Pancreas (tissue), 10 donors: ENCODE results near the gene HOXC5. TPM values are rescaled to one million over a fixed set of nuclear protein-coding genes. Genes with fewer than 3 reads are reported as not detected.

Experiments used
- ATAC-seq, 4 donors: fragments of 200-7000 bp; cut with Tn5 transposase; one replicate each; pipeline versions ENCODE4 v1.8.0 to v1.9.1; 2020; ENCODE audit warnings: mild to moderate bottlenecking in 4 of 4, moderate library complexity in 4 of 4
- DNase-seq, 6 donors: peaks; one replicate each; pipeline ENCODE4 v3.0.0-alpha.2; 2020
- FAIRE-seq: peaks from 2 replicates; lab custom pipeline; 2012; peaks lifted over from hg19 to GRCh38; lab: Jason Lieb, UNC
- H3K27ac ChIP-seq, 4 donors: fragments of 200-600 bp; sonication (generic); 1 replicate in 3 of 4; 2 replicates in 1 of 4; pipeline versions ENCODE4 v1.5.0 to v1.8.0; 2020
- H3K27me3 ChIP-seq, 4 donors: fragments of 200-600 bp; one replicate each; pipeline ENCODE4 v1.8.0; 2021
- H3K36me3 ChIP-seq, 3 donors: fragments of 200-600 bp; sonication (generic) in 1 of 3; one replicate each; pipeline versions ENCODE4 v1.5.0 to v1.8.0; 2020 to 2021
- H3K4me1 ChIP-seq, 3 donors: fragments of 200-600 bp; one replicate each; pipeline ENCODE4 v1.8.0; 2021
- H3K4me3 ChIP-seq, 4 donors: fragments of 200-600 bp; sonication (generic) in 2 of 4; one replicate each; pipeline versions ENCODE4 v1.5.0 to v1.8.0; 2020 to 2021
- H3K9me3 ChIP-seq, 4 donors: fragments of 200-600 bp; one replicate each; pipeline ENCODE4 v1.8.0; 2021
- WGBS, 2 donors: extraction: QIAGEN DNeasy Blood & Tissue Kit; methylation state at CpG; one replicate each; pipeline ENCODE4 v1.1.7; 2013; 5-methylcytosine and 5-hydroxymethylcytosine counted together
- intact Hi-C, 3 donors: fragments of 100-400 bp; cut with DNase I; formaldehyde crosslinking; loops; one replicate each; pipeline versions ENCODE4 v1.11.1 to v1.14.2; 2022
- polyA plus RNA-seq, 2 donors: library from polyadenylated mRNA; stranded (reverse); fragments of 200-250 nt; gene quantifications; one replicate each; pipeline ENCODE4 v1.2.3, GENCODE V29; 2013
- total RNA-seq, 6 donors: library from RNA; stranded (reverse); fragmentation: NEBNext Ultra II Directional in 4 of 6; extraction: Animal tissue kit (Norgen Biotek cat#: 25700) in 4 of 6; gene quantifications; one replicate each; pipeline versions ENCODE4 v1.2.1 to v1.2.4, GENCODE V29; 2021 to 2023
- TF ChIP-seq, protein P1 (sequence below), 4 donors: fragments of 200-600 bp; sonication (generic) in 3 of 4; IDR thresholded peaks; one replicate each; pipeline versions ENCODE4 v1.5.0 to v1.8.0; 2021; ENCODE audit warnings: antibody characterized with exemption in 4 of 4
- donor health status: healthy with polysubstance abuse.
- donor health status: DM: no; HTN: no; CAD: no; lungs with moderate emphysema.
- donor health status: DM: no; HTN: no; CAD: no.
- donor health status: control.
- donor health status: control.
- donor health status: Bipolar disorder and iron deficiency.
- donor health status: DM: yes; HTN: yes; CAD: no.
- donor health status: DM: no; HTN: no; CAD: no.
- donor health status: DM: no; HTN: no; CAD: no.
- donor health status: DM: yes; HTN: yes; CAD: no.

The HOXC5 gene
- total and polyA plus RNA-seq, 8 donors: not detected

DNA sequence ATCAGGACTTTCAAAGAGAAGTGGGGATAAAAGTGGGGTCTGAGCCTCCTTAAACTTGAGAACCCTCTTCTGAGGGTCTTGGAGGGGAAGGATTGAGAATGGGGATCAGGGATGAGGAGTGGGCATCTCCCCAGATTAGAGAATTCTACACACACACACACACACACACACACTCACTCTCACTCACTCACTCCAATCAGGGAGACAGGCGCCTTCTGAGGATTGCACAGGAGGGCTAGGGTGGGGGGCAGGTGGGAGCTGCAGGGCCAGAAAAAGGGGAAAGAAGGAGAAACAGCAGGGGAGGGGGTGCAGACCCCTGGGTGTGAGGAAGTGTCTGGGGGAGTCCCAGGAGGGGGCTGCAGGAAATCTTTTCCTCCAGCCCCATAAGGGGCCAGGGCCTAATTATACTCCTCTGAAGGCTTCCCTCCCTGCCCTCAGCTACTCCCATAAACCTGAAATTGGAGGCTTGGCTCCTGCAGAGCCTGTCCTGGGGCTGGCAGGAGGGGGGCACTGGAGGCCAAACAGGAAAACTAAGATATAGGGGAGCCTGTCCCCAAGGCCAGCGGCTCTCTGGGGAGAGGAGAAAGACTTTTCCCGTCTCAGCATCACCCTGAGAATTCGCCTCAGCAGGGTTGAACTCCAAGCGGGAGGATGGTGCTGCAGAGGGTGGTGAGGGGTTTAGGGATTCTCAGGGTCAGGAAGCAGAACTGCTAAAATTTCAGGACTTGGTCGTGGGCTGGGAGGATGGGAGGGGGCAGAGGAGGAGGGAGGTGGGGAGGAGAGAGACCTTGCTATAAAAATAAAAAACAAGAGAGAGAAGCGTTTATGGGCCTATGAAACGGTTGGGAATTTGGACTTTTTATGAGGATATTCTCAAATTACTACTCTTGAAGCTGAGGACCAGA is 31.3 kb upstream of the HOXC5 start:
- no peak overlapping the region for H3K4me3 ChIP-seq

GRCh38 chr12:54002278-54002914 is 30.5 kb upstream of the HOXC5 start:
- intact Hi-C loops: loop anchor here in 1 of 3 donors (10.0 kb wide), 1 partner anchor 192 kb away; no protein-coding TSS in a partner anchor

More for the DNA sequence above, 31.3 kb upstream of the HOXC5 start:
- TF ChIP-seq, protein P1, sequence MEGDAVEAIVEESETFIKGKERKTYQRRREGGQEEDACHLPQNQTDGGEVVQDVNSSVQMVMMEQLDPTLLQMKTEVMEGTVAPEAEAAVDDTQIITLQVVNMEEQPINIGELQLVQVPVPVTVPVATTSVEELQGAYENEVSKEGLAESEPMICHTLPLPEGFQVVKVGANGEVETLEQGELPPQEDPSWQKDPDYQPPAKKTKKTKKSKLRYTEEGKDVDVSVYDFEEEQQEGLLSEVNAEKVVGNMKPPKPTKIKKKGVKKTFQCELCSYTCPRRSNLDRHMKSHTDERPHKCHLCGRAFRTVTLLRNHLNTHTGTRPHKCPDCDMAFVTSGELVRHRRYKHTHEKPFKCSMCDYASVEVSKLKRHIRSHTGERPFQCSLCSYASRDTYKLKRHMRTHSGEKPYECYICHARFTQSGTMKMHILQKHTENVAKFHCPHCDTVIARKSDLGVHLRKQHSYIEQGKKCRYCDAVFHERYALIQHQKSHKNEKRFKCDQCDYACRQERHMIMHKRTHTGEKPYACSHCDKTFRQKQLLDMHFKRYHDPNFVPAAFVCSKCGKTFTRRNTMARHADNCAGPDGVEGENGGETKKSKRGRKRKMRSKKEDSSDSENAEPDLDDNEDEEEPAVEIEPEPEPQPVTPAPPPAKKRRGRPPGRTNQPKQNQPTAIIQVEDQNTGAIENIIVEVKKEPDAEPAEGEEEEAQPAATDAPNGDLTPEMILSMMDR (IDR thresholded peaks at IDR 0.05): no peak
- 37 to 40% methylated on average over 8 of the region's 8 CpGs for WGBS, 2 donors
- Histone ChIP-seq H3K36me3 (no peaks in the 10 kb centered on the region), H3K9me3 (no peaks in the 10 kb centered on the region), H3K27me3 (peaks cover 0 to 71% (median 11%) of the 10 kb centered on the region in 4 donors), H3K4me1 (peaks cover 0 to 5% (median 5%) of the 10 kb centered on the region in 3 donors), H3K27ac (no peak overlapping the region)
- no peak for DNase-seq
- no peak for FAIRE-seq
- intact Hi-C loops: loop anchor here in 1 of 3 donors (10.0 kb wide), 1 partner anchor 193 kb away; no protein-coding TSS in a partner anchor
- ATAC-seq: no peak

GRCh38 chr12:54002915-54003389 is 29.9 kb upstream of the HOXC5 start:
- Histone ChIP-seq H3K27ac (no peak overlapping the region), H3K9me3 (no peaks in the 10 kb centered on the region), H3K4me3 (no peak overlapping the region), H3K4me1 (peaks cover 0 to 5% (median 5%) of the 10 kb centered on the region in 3 donors), H3K27me3 (peaks cover 0 to 64% (median 7%) of the 10 kb centered on the region in 4 donors), H3K36me3 (no peaks in the 10 kb centered on the region)
- no peak for FAIRE-seq
- TF ChIP-seq, protein P1 (IDR thresholded peaks at IDR 0.05): no peak
- 24 to 31% methylated on average over 19 of the region's 19 CpGs for WGBS, 2 donors
- no peak for ATAC-seq
- no peak for DNase-seq
- intact Hi-C loops: loop anchor here in 1 of 3 donors (10.0 kb wide), 1 partner anchor 192 kb away; no protein-coding TSS in a partner anchor

More at GRCh38 chr12:54002278-54002914, 30.5 kb upstream of the HOXC5 start:
- no peak for FAIRE-seq
- Histone ChIP-seq H3K27ac (no peak overlapping the region), H3K9me3 (no peaks in the 10 kb centered on the region), H3K4me1 (peaks cover 0 to 5% (median 5%) of the 10 kb centered on the region in 3 donors), H3K4me3 (no peak overlapping the region), H3K36me3 (no peaks in the 10 kb centered on the region), H3K27me3 (peaks cover 0 to 64% (median 7%) of the 10 kb centered on the region in 4 donors)
- TF ChIP-seq, protein P1 (IDR thresholded peaks at IDR 0.05): no peak
- 19 to 21% methylated on average over 19 of the region's 19 CpGs for WGBS, 2 donors
- ATAC-seq: no peak
- DNase-seq: no peak

- DNase-seq: no peak
- FAIRE-seq: no peak
- intact Hi-C loops: loop anchor here in 1 of 3 donors (10.0 kb wide), 1 partner anchor 191 kb away; no protein-coding TSS in a partner anchor
- Histone ChIP-seq H3K36me3 (no peaks in the 10 kb centered on the region), H3K27me3 (peaks cover 0 to 65% (median 8%) of the 10 kb centered on the region in 4 donors), H3K4me3 (no peak overlapping the region), H3K9me3 (no peaks in the 10 kb centered on the region), H3K27ac (no peak overlapping the region), H3K4me1 (peaks cover 0 to 5% (median 5%) of the 10 kb centered on the region in 3 donors)
- 32 to 36% methylated on average over 3 of the region's 3 CpGs for WGBS, 2 donors
- ATAC-seq: no peak
- TF ChIP-seq, protein P1 (IDR thresholded peaks at IDR 0.05): no peak
Observed at GRCh38 chr12:54003625-54004024, 29.2 kb upstream of the HOXC5 start.
